ENCODE measurements around the gene WDR73. TPM values are rescaled to one million over a fixed set of nuclear protein-coding genes. Genes with fewer than 3 reads are reported as not detected.
A peak's percentile ranks its signal among the peaks of the same experiment; 100 is the strongest.

WDR73 gene
- total and polyA plus RNA-seq, 9 of the 15 experiments (the other 6 are each of a cell fraction or from before 2014, with no cell fraction given): 9.2 to 25.4 (median 21.7) TPM

DNA sequence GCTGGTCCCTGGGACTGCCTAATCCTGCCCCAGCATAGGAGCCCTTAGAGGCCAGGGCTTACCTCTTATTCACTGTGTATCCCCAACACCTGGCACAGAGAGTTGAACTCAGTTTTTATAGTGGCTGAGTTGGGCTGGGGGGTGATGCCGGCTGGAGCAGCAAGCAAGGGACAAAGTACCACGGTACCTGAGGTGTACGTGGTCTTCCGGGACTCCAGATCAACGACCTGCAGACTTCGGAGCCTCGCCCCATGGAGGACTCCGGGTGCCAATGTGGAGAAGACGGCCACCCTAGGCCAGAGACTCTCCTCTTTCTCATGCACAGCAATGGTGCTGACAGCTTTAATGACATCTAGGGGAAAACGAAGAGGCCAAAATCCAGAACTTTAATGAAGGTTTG is 8.1 kb downstream of the WDR73 start:
- H3K79me2 ChIP-seq (ENCODE audit: control insufficient read depth, insufficient read depth, low read length): no peaks in the 10 kb centered on the region
- H3K9me3 ChIP-seq (replicated peaks; ENCODE audit: control insufficient read depth, insufficient read depth, low read depth, low read length): no peaks in the 10 kb centered on the region
- FAIRE-seq (no peak), ATAC-seq (no peak), DNase-seq (ENCODE audit: extremely low read depth in 1 of 4, low spot score in 3 of 4) (no peak)
- POLR2A ChIA-PET: no interaction called here
- H3K27ac ChIP-seq (ENCODE audit: extremely low read depth, low read depth, low read length): no peak overlapping the region
- no peaks in the 10 kb centered on the region; the same call in 1 of the 2 replicates for H4K20me1 ChIP-seq (replicated peaks; ENCODE audit: control insufficient read depth, insufficient read depth, low read length)
- no peaks in the 10 kb centered on the region for H3K27me3 ChIP-seq (ENCODE audit: control insufficient read depth in 2 of 2, insufficient read depth in 2 of 2, low read length in 2 of 2)
- H3K9me1 ChIP-seq (ENCODE audit: control insufficient read depth, insufficient read depth, low read length): peaks cover 9% of the 10 kb centered on the region
- in situ Hi-C loops (cut with MboI) (no loop called here), intact Hi-C loops (cut with micrococcal nuclease) (no loop called here)
- H3K4me3 ChIP-seq: no peak overlapping the region
- CTCF ChIA-PET (ENCODE audit: low intra/inter-chr PET ratio): no interaction called here
- H3K9ac ChIP-seq (ENCODE audit: insufficient read depth in 1 of 2, low read depth in 2 of 2, low read length in 2 of 2): peak overlapping the region in 1 of 2 experiments; percentile 29; a peak in 1 of 4 replicates
- peaks cover 85% of the 10 kb centered on the region for H3K36me3 ChIP-seq (ENCODE audit: control insufficient read depth, insufficient read depth, low read length)
- no TSS peak for BruUV-seq (replicated peaks)
- peaks cover 5 to 16% of the 10 kb centered on the region in 2 experiments; a peak in 3 of 5 replicates for H3K4me1 ChIP-seq (replicated peaks in 1 of 2; ENCODE audit: control insufficient read depth in 2 of 2, insufficient read depth in 2 of 2, low read length in 2 of 2)
- no peak overlapping the region for H3K4me2 ChIP-seq (ENCODE audit: insufficient read depth, low read length)
- no peak overlapping the region for H2AFZ ChIP-seq (ENCODE audit: low read depth, low read length)
- WGBS (ENCODE audit: insufficient coverage, low coverage, missing lambda C conversion rate): 94% methylated on average over 9 of the region's 10 CpGs
- no peak for TF ChIP-seq POLR3A (IDR thresholded peaks at IDR 0.05; ENCODE audit: borderline replicate concordance, extremely low read depth, insufficient read depth, insufficient read length)
- no peak for TF ChIP-seq ZNF740 (CRISPR knock-in tag; IDR thresholded peaks at IDR 0.05)
- no peak for TF ChIP-seq ZNF740 (tag; IDR thresholded peaks at IDR 0.05)
- TF ChIP-seq XRCC3 (IDR thresholded peaks at IDR 0.05): no peak
- no peak for TF ChIP-seq ZNF23 (CRISPR knock-in tag; IDR thresholded peaks at IDR 0.05)
- TF ChIP-seq JUND (IDR thresholded peaks at IDR 0.05; ENCODE audit: borderline replicate concordance, low read depth, low read length): no peak
- no peak for TF ChIP-seq JUND (tag; IDR thresholded peaks at IDR 0.05; ENCODE audit: borderline replicate concordance, low read depth, low read length)
- TF ChIP-seq CC2D1A (IDR thresholded peaks at IDR 0.05): no peak
- TF ChIP-seq RNF219 (CRISPR knock-in tag; IDR thresholded peaks at IDR 0.05): no peak
- TF ChIP-seq ZNF764 (CRISPR knock-in tag; IDR thresholded peaks at IDR 0.05; ENCODE audit: low read depth): no peak
- TF ChIP-seq CXXC5 (CRISPR knock-in tag; IDR thresholded peaks at IDR 0.05): no peak
- no peak for TF ChIP-seq STAT5A (IDR thresholded peaks at IDR 0.05; ENCODE audit: borderline replicate concordance, low read length)
- TF ChIP-seq KDM4B (IDR thresholded peaks at IDR 0.05; ENCODE audit: borderline replicate concordance in 2 of 2, low read depth in 1 of 2): no peak
- no peak for TF ChIP-seq HNRNPK (IDR thresholded peaks at IDR 0.05; ENCODE audit: low read depth, low read length, poor library complexity, severe bottlenecking)
- TF ChIP-seq ERF (CRISPR knock-in tag; IDR thresholded peaks at IDR 0.05): no peak
- no peak for TF ChIP-seq ARID3A (IDR thresholded peaks at IDR 0.05; ENCODE audit: borderline replicate concordance, low read depth, low read length)
